Erythroblast (primary cell): ENCODE data around the gene CT47C1.

Experiments used
- GATA1 ChIP-seq: IDR thresholded peaks from 2 replicates; pipeline ENCODE4 v1.6.1; 2011; ENCODE audit warnings: low read depth, mild to moderate bottlenecking, control low read depth, low read length, moderate library complexity
- POLR2A ChIP-seq: IDR thresholded peaks from 2 replicates; pipeline ENCODE4 v1.6.1; 2011; ENCODE audit warnings: mild to moderate bottlenecking, low read length

DNA sequence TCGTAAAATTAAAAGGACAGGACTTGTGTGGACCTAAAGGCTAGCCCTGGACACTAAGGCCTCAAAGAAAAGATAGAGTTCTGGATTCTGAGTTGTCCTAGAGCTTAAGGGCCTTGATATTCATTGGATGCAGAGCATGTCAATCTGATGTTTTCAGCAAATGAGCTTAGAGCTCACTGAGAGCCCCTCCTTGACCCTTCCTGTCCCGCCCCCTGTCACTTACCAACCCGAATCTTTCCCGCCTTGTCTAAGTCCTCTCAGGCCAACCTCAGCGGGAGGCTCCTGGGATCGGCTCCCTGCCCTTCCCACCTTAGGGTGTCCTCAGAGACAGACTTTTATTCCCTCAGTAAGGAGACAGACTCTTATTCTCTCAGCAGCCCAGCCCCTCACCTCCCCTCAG, at the start of gene CT47C1:
- TF ChIP-seq POLR2A (no peak), GATA1 (no peak)
